AML-193 (cell line): ENCODE results near the gene GCLC.

Source experiments
- DNase-seq, 2 experiments: peaks; one replicate each; lab custom pipeline; 2025; lab: John Stamatoyannopoulos, UW

The GCLC gene

DNA sequence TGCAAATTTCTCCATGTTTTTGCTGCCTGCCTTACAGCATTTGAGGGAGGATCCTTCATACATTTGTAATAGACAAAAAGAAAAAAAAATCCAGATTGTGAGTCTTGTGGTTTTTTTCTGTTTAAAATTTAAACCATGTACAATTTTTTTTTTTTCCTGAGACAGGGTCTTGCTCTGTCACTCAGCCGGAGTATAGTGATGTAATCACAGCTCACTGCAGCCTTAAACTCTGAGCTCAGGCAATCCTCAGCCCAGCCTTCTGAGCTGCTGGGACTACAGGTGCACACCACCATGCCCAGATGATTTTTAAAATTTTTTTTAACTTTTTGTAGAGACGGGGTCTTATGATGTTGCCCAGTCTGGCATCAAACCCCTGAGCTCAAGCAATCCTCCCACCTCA lies 97.0 kb downstream of the GCLC start:
- DNase-seq: no peak
